OCI-LY3 (cell line): ENCODE measurements around the gene ALDH9A1.
A peak's percentile ranks its signal among the peaks of the same experiment; 100 is the strongest.

ENCODE experiments used
- H2AFZ ChIP-seq: fragments of 200-600, 300-600 bp; shearing (Covaris generic); 2 replicates; pipeline ENCODE4 v1.6.0; 2014; ENCODE audit warnings: antibody characterized with exemption, low read depth, low read length
- H3K27ac ChIP-seq: fragments of 200-600, 300-600 bp; sonication (generic); 2 replicates; pipeline ENCODE4 v1.5.1; 2014; ENCODE audit warnings: mild to moderate bottlenecking, low read length, moderate library complexity, mixed read lengths
- H3K27me3 ChIP-seq: fragments of 200-600, 300-600 bp; sonication (generic); 2 replicates; pipeline ENCODE4 v1.6.1; 2014; ENCODE audit warnings: low read depth, low read length, mixed read lengths
- H3K36me3 ChIP-seq: fragments of 200-600, 300-600 bp; sonication (generic); replicated peaks from 2 replicates; pipeline ENCODE3; 2014; ENCODE audit warnings: low read depth, low read length, mixed read lengths
- H3K4me1 ChIP-seq: fragments of 300-600, 200-600 bp; sonication (generic); 2 replicates; pipeline ENCODE4 v1.6.1; 2014; ENCODE audit warnings: low read length, mixed read lengths
- H3K4me2 ChIP-seq: fragments of 200-600, 300-600 bp; sonication (generic); 2 replicates; pipeline ENCODE4 v1.6.1; 2014; ENCODE audit warnings: low read length, mixed read lengths
- H3K4me3 ChIP-seq: fragments of 300-600, 200-600 bp; sonication (generic); 2 replicates; pipeline ENCODE4 v1.5.1; 2014; ENCODE audit warnings: antibody characterized with exemption, mild to moderate bottlenecking, low read length, moderate library complexity
- H3K79me2 ChIP-seq: fragments of 300-600, 200-600 bp; shearing (Covaris generic); 2 replicates; pipeline ENCODE4 v1.6.1; 2014; ENCODE audit warnings: mild to moderate bottlenecking, low read length, mixed read lengths
- H3K9ac ChIP-seq: fragments of 300-600, 200-600 bp; shearing (Covaris generic); 2 replicates; pipeline ENCODE4 v1.6.0; 2014; ENCODE audit warnings: mild to moderate bottlenecking, low read length, moderate library complexity
- H3K9me3 ChIP-seq: fragments of 200-600, 300-600 bp; shearing (Covaris generic); 2 replicates; pipeline ENCODE4 v1.6.1; 2014; ENCODE audit warnings: low read length, mixed read lengths; ENCODE audit not compliant: insufficient read depth
- H4K20me1 ChIP-seq: fragments of 200-600, 300-600 bp; sonication (generic); 2 replicates; pipeline ENCODE4 v1.6.1; 2016; ENCODE audit warnings: low read length, mixed read lengths; ENCODE audit not compliant: insufficient read depth
- EZH2phosphoT487 ChIP-seq: fragments of 200-600 bp; shearing (Covaris generic); IDR thresholded peaks from 2 replicates; pipeline ENCODE4 v1.6.1; 2018; ENCODE audit warnings: antibody characterized with exemption, mixed run types, low read depth
- TF ChIP-seq, protein P1 (sequence below): fragments of 200-600, 300-600 bp; sonication (generic); IDR thresholded peaks from 2 replicates; pipeline ENCODE4 v1.5.1; 2014; ENCODE audit warnings: antibody characterized with exemption, low read length, low read depth

ALDH9A1 gene

DNA sequence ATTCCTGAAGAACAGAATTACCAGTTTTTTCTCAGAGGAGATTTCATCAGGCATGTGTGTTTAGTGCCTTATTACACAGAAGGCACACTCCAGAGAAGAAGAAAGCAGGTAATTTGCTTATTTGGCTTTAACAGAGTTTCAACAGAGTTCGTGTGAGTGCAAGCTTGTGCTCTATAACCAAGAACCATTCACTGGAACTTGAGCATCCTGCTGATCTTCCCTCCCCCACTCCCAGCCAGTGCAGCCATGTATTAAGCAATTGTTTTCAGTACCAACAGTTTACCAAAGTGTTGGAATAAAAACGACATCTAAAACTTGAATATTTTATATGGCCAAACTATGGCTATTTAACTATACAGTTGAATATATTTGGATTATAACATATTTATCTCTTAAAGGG lies 63.0 kb downstream of the ALDH9A1 start:
- Histone ChIP-seq H4K20me1 (peaks cover 29% of the 10 kb centered on the region; the same call in 1 of the 2 replicates), H3K4me3 (no peak overlapping the region), H3K79me2 (no peaks in the 10 kb centered on the region)

DNA sequence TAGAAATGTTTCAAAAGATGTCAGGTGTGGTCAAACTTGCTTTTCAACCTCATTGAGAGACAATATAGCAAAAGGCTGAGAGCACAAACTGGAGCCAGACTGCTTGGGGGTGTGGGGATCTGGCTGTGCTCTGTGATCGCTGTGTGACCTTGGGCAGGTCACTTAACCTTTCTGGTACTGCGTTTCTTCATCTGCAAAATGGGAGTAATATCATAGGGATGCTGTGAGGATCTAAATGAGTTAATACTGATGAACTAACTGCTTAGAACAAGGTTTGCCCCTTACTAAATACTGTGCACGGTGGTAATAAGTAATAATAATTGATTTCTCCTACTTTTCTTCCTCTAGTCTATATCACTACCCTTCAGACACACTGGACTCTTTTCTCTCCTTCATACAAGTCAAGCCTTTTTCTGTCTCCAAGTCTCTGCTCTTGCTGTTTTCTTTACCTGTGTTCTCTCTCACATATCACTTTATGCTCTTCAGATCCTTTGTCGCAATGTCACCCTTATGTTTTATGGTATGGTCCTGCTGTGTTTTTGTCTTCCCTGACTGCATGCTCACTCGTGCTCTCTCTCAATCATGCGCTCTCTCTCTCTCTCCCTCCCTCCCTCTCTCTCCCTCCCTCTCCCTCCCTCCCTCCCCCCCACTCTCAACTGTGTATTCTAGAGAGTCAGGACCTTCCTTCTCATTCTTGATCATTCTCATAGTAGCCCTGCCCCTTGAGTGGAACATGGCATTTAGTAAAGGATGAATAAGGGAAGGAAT lies 64.0 kb downstream of the ALDH9A1 start:
- H3K4me1 ChIP-seq = peaks cover 46% of the 10 kb centered on the region
- no peaks in the 10 kb centered on the region for H3K79me2 ChIP-seq
- peaks cover 29% of the 10 kb centered on the region; the same call in 1 of the 2 replicates for H4K20me1 ChIP-seq
- H3K9me3 ChIP-seq = no peaks in the 10 kb centered on the region
- H3K4me3 ChIP-seq = no peak overlapping the region
- H3K36me3 ChIP-seq = no peaks in the 10 kb centered on the region
- H3K4me2 ChIP-seq = peak overlapping the region; percentile 42
- H3K27ac ChIP-seq = no peak overlapping the region
- H3K27me3 ChIP-seq = peaks cover 54% of the 10 kb centered on the region
- no peak overlapping the region for H3K9ac ChIP-seq
- TF ChIP-seq, protein P1, sequence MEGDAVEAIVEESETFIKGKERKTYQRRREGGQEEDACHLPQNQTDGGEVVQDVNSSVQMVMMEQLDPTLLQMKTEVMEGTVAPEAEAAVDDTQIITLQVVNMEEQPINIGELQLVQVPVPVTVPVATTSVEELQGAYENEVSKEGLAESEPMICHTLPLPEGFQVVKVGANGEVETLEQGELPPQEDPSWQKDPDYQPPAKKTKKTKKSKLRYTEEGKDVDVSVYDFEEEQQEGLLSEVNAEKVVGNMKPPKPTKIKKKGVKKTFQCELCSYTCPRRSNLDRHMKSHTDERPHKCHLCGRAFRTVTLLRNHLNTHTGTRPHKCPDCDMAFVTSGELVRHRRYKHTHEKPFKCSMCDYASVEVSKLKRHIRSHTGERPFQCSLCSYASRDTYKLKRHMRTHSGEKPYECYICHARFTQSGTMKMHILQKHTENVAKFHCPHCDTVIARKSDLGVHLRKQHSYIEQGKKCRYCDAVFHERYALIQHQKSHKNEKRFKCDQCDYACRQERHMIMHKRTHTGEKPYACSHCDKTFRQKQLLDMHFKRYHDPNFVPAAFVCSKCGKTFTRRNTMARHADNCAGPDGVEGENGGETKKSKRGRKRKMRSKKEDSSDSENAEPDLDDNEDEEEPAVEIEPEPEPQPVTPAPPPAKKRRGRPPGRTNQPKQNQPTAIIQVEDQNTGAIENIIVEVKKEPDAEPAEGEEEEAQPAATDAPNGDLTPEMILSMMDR = no peak
- TF ChIP-seq EZH2phosphoT487 = no peak
- H2AFZ ChIP-seq = no peak overlapping the region

More for the DNA sequence above, 63.0 kb downstream of the ALDH9A1 start:
- Histone ChIP-seq H3K9me3 (no peaks in the 10 kb centered on the region), H3K27me3 (peaks cover 48% of the 10 kb centered on the region), H3K9ac (no peak overlapping the region), H3K4me2 (peak overlapping the region; percentile 51), H3K27ac (no peak overlapping the region), H3K4me1 (peaks cover 41% of the 10 kb centered on the region), H3K36me3 (no peaks in the 10 kb centered on the region), H2AFZ (no peak overlapping the region)
- TF ChIP-seq, protein P1 = no peak

GRCh38 chr1:165633614-165634013 lies 64.7 kb downstream of the ALDH9A1 start:
- Histone ChIP-seq H3K36me3 (no peaks in the 10 kb centered on the region), H3K79me2 (no peaks in the 10 kb centered on the region), H3K27ac (no peak overlapping the region), H3K9ac (no peak overlapping the region), H3K4me2 (peak overlapping the region; percentile 42), H3K4me3 (no peak overlapping the region), H2AFZ (no peak overlapping the region), H3K9me3 (no peaks in the 10 kb centered on the region), H3K27me3 (peaks cover 54% of the 10 kb centered on the region), H3K4me1 (peaks cover 46% of the 10 kb centered on the region), H4K20me1 (peaks cover 29% of the 10 kb centered on the region; the same call in 1 of the 2 replicates)
- TF ChIP-seq, protein P1 = no peak
- TF ChIP-seq EZH2phosphoT487 = no peak

DNA sequence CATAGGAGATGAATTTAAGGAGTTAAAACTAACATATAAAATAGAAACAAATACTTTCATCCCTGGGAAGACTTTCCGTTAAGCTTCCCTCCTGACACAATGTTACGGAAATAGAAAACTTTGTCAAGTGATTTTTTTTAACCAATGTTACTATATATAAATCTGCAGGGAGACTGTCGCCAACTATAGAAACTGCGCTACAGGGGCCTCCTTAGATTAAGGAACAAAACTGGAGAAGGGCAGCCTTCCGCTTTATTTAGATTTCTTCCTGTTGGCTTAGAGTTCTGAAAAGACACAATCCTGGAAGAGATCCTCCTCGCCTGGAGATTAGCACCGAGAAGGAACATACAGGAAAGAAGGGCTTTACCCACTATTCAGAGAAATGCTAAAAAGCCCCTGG lies 65.9 kb downstream of the ALDH9A1 start:
- Histone ChIP-seq H3K79me2 (no peaks in the 10 kb centered on the region), H3K27ac (no peak overlapping the region), H4K20me1 (peaks cover 29% of the 10 kb centered on the region; the same call in 1 of the 2 replicates), H3K9ac (no peak overlapping the region), H3K4me3 (peak overlapping the region; percentile 92), H2AFZ (no peak overlapping the region), H3K27me3 (peaks cover 52% of the 10 kb centered on the region), H3K36me3 (no peaks in the 10 kb centered on the region), H3K4me2 (peak overlapping the region; percentile 98), H3K9me3 (no peaks in the 10 kb centered on the region), H3K4me1 (peaks cover 46% of the 10 kb centered on the region)
- TF ChIP-seq, protein P1 = no peak
- no peak for TF ChIP-seq EZH2phosphoT487
